HG03439 (cell line): ENCODE measurements around the gene RGPD3.
"Not testable (repeated sequence)": the region's sequence is repeated elsewhere in the genome, so short reads cannot be mapped to it uniquely, and the experiment has no call there.

Experiments used
- ATAC-seq: cut with Tn5 transposase; IDR thresholded peaks from one replicate; pipeline ENCODE4 v1.9.1; 2021; ENCODE audit warnings: mild to moderate bottlenecking, moderate library complexity; ENCODE audit not compliant: unreplicated experiment

RGPD3 gene

DNA sequence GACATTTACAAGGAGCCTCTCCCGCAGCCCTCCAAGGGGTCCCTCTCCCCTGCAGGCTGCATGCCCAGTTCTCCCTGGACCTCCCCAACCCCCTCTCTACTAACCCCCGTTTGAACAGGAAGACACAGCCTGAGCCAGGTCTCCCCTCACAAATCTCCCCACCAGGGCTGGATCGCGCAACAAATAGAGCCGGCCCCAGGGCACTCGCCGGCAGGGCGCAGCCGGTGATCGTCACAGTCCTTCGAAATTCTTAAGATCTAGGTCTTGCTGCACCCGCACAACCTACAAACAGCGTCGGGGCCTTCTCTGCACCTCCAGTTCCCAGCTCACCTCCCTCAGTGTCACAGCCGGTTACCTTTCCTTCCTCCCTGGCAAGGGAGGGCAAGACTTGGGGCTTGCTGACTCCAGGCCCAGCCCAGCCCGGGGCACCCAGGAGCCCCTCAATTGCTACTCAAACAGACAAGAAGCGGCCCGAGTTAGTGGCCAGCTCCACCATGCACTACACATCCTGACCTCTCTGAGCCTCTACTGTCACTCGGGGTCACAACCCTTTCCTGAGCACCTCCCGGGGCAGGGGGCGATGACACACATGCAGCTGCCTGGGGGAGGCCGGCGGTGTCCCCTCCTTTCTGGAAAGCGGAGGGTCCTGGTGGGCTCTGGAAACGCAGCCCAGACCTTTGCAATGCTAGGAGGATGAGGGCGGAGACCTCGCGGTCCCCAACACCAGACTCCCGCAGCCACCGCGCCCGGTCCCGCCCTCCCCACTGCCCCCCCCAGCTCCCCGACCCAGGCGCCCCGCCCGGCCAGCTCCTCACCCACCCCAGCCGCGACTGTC is 18.6 kb upstream of the RGPD3 start, which contains the start of gene CD8B2:
TSS of gene CD8B2 (plus strand) at position 814 of the 835 bp plus-strand sequence. CDS start 63 bp downstream, outside the sequence.
- ATAC-seq, result not testable (repeated sequence)

DNA sequence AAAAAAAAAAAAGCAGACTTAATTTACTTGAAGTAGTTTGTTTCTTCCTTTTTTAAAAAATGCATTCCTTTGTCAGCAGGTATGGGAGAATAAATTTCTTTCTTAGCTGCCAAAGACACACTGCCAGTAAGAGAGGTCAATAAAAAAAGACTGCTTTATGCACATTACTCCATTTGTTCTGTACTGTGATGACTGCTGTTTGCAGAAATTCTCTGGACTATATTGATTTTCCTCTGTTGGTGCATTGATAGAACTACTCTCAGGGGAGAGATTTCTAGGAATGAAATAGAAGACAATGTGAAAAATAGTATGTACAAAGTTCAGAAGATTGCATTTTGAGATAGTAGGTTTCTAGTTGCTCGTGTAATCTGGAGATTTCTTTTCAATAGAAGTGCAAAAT is 11.3 kb upstream of the RGPD3 start:
- not testable (repeated sequence) for ATAC-seq

DNA sequence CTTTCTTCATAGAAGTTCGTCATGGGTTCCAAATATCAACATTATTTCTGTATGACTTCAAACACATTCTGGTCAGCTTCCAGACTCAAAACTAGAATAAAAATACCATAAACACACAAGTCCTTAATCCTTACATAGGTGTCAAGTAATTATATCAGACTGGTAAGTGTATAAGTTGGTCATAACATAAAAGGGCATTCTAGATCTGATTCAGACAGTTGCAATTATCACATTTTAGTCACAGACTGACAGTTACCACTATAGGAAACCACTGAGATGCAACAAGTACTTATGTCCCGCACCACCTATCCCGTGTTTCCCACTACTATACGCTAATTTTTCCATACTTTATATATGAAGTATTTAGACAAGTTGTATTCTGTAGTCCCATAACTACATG is 9.4 kb upstream of the RGPD3 start:
- ATAC-seq, result not testable (repeated sequence)

DNA sequence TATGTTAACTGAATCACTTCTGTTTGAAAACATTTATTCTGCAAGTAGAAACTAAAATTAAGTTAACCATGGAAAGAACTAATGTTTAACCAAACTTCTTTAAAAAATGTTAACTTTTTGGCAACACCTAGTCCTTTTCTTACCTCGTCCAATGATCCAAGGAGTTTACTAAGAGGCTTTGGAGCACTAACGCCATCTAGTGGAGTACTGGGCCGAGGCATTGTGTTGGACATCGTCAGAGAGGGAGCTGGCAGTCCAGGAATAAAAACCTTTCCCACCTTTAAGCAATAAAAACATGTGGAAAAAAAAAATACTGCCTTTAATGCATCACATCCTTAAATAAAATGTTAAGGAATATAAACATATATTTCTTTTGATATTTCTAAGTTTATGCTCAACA is 2.4 kb upstream of the RGPD3 start:
- ATAC-seq, result not testable (repeated sequence)

DNA sequence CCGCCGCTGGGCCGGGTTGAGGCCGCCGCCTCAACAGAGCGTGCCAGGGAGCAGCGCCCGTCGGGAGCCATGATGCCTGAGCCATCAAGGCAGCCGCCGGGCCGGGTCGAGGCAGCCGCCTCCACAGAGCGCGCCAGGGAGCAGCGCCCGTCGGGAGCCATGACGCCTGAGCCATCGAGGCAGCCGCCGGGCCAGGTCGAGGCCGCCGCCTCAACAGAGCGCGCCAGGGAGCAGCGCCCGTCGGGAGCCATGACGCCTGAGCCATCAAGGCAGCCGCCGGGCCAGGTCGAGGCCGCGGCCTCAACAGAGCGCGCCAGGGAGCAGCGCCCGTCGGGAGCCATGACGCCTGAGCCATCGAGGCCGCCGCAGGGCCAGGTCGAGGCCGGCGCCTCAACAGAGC is 697 bp downstream of the RGPD3 start:
- ATAC-seq, result not testable (repeated sequence)

DNA sequence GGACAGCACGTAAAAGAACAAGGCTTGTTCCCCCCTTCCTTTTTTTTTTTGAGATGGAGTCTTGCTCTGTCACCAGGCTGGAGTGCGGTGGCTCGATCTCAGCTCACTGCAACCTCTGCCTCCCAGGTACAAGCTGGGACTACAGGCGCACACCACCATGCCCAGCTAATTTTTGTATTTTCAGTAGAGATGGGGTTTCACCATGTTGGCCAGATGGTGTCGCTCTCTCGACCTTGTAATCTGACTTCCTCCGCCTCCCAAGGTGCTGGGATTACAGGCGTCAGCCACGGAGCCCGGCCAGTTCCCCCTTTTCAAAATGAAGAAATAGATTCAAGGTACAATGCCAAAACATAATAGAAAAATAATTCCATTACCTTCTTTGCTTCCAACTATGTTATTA is 6.3 kb downstream of the RGPD3 start:
- ATAC-seq, result not testable (repeated sequence)

DNA sequence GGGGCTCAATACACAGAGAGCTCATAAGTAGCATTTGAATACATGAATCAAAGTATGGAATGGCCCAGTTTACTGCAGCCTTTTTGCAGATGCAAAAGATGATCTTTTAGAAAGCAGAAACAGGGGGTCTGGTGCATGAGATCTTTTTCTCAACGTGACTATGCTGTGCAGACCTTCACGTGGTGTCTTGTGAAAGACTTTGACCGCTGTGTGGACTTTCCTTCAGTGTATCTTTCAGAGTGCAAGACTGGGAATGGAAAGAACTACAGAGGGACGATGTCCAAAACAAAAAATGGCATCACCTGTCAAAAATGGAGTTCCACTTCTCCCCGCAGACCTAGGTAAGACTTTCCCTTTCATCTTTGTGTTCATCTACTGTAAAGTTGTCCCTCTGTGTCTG is 77.5 kb downstream of the RGPD3 start:
- not testable (repeated sequence) for ATAC-seq

DNA sequence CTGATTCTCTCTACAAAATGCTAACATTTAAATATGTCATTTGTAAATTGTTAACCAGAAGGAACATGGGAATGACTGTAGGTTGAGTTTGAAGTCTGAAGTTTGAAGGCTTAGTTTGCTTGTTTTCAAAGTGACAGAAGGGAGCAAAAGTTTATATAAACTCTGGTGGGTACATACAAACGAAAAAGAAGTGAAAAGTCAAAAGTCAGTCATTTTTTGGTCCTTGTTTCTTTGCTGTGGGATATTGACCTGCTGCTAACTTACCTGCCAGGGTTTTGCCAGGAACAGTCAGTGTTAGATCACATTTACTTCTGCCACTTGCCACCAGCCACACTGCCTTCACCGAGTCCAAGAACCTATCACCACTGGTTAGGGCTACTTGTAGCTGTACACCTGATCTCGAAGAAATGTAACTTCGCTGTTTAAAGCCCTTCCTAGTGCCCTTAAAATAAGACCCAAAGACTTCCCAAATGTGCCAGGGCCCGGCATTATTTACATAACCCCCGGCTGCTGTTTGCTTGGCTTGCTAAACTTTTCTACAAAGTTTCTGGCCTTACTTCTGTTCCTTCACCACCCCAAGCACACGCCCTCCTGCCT is 79.3 kb downstream of the RGPD3 start:
- not testable (repeated sequence) for ATAC-seq

DNA sequence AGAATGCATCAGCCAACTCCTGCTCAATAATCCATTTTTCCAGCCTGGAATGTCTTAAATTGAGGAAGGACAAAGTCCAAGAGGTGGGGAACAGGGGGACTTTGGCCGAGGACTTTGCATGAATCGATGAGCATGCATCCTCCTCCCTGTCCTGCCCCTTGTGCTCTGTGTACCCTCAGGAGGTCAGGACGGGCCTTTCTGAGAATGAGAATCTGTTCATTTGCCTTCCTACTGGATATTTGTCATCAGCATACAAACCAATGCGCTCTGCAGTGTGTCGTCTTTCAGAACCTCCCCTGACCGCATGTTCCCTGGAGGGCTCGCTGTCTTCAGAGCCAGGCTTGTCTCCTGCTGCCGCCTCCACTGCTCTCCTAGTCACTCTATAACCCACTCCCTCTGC is 83.7 kb downstream of the RGPD3 start:
- not testable (repeated sequence) for ATAC-seq

DNA sequence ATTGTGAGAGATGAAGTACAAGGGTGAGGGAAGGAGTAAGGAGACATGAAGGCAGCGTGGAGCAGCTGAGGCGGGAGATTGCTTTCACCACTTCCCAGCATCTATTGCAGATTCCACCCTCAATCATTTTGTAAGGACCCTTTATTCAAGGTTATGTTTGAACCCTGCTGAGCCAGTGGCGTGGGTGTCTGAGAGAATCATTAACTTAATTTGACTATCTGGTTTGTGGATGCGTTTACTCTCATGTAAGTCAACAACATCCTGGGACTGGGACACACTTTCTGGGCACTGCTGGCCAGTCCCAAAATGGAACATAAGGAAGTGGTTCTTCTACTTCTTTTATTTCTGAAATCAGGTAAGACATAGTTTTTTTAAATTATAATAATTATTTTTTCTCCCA is 86.3 kb downstream of the RGPD3 start:
- ATAC-seq, result not testable (repeated sequence)

DNA sequence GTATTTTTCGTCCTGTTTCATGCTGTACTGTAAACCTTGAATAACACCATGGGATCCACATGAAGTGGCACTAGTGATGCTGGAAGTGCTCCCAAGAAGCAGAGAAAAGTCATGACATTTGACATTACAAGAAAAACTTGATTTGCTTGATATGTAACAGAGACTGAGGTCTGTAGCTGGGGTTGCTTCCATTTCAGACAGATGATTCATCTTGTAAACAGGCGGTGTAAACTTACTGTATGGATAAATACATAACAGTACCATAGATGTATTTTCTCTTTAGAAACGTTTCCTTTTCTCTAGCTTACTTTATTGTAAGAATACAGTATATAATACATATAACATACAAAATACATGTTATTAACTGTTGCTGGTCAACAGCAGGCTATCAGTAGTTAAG is 88.6 kb downstream of the RGPD3 start:
- not testable (repeated sequence) for ATAC-seq

DNA sequence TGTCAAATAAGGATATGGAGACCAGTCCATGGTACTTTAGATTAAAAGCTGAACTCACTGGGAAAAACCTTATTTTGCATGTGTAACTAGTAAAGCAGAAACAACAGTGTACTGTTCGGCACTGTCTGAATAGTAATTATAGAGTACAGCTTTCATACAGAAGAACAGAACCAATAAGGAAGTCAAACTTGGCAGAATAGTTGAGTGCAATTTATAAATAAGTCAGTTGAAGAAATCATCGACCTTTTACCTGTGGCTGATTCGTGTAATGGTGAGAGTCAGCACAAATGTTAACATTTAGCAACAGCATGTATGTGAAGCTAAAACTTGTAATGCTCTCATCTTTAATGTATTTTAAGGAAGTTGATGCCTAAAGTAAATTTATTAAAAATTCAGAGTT is 99.0 kb downstream of the RGPD3 start:
- ATAC-seq, result not testable (repeated sequence)

DNA sequence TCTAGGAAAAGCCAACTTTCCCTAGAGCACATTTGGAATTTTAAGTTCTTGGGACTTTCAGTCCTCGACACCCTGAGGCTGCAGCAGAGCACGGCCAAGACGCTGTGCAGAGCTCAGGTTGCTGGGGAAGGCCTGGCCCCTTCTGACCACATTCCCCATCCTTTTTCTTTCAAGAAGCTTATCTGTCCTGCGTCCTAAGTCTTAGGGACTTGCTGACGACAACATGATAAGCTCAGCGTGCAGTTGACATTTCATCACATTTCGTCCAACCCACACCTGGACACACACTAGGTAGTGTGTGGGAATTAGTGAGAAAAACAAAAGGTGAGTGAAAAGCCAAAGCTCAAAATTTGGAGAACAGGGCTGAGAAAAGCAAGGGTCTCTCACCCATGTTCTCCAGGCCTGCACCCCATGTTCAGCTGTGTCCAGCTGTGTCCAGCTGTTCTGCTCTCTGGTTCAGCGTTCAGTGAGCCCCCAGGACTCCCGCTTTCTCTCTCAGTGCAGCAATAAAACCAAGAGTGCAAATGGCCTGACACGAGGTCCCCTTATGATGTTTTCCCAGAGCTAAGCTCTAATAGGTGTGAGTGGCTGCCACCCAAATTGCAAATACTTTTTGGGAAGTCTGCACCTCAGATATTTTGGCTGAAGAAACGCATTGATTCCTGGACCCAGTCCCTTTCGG is 101.9 kb downstream of the RGPD3 start:
- ATAC-seq, result no peak

DNA sequence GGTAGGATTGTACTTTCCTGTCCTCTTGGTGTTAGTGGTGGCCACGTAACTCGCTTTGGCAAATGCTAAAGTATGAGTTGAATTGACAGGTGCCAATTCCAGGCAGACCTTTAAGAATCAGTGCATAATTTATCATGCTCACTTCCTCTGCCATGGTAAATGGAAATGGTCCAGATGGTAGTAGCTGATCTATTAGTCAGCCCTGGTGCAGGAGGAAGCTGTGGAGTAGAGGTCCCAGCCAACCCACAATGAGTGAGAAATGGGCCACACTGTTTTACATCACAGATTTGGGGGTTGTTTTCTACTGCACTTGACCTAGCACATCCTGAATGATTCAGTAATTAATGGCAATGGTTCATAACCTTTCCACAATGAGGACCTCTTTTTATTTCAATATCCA is 104.4 kb downstream of the RGPD3 start:
- no peak for ATAC-seq

DNA sequence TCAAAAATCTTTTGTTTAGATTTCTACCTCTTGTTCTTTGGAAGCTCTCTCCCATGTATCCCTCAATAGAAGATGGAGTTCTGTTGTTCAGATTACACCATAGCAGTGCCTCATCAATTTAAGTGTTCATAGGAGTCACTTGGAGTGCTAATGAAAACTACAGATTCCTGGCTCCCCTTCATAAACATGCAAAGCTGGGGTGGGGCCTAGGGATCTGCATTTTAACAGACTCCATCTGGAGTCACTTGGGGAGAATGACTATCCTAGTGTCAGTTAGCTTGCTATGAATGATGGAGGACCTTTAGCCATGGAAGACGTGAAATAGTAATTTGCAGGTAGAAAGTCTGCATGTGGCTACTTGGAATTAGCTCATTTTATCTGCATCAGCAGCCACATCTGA is 105.4 kb downstream of the RGPD3 start:
- no peak for ATAC-seq

DNA sequence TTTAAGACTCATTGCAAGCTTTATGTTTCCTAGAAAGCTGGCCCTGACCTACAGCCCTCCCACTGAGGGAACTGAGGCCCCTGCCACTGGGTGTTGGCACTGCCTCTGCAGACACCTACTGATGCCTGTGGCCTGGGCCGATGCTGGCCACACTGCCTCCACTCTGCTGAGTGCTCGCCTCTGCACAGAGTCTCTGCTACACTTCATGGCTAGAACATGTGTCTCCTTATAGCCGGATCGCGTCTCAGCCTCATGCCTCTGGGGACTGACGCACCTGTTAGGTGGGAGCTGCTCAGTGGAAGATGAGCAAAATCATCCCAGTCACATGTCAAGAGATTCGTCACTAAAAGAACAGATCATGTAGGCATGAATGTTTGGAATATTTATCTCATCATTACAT is 108.7 kb downstream of the RGPD3 start:
- no peak for ATAC-seq

DNA sequence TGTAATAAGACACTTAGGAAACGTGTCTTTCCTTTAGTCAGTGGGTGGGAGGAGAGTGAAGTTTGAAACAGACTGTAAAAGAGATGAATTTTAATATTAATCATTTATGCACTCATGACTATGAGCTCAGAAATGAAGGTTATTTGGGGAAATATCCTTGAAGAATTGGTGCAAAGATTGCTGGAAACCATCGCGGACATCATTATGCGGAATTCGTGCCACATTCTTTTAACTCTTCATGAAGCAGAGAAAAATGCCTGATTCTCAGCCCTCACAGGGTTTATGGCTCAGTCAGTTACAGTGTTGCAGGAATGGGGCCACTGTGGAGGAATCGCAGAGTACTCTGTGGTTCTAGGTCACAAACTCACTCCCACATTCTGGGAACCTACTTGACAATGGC is 109.7 kb downstream of the RGPD3 start:
- ATAC-seq, result no peak

DNA sequence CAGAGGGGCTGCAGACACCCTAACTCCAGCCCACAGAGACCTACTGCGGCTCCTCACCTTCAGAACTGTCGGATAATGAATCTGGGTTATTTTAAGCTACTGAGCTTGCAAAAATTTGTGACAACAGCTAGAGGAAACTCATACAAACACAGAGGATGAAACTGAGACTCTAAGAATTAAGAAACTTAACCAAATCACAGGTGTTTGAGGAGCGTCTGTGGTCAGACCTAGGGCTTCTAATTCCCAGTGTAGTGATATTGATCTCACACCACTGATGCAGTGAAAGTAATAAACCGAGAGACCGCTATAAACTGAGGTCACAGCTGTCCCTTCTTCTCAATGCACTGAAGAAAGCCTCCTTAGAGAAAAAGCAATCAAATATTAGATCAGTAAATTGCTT is 110.1 kb downstream of the RGPD3 start:
- ATAC-seq, result peak; percentile 86

DNA sequence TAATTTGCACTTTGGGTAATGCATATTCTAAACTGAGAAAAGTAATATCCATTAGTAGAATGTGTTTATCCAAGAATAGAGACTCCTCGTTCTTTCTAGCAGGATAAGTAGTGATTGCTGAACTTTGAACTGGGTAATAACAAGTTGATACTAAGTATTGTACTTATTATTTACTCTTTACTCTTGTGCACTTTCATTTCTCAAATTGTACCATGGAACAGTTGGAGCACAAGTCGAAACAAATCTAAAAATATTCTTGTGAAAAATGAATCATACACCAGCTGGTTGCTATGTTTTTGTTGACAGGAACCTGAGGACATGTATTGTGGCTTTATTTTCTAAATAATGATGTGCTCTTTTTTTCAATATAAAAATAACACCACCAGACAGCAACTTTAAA is 111.9 kb downstream of the RGPD3 start:
- no peak for ATAC-seq

DNA sequence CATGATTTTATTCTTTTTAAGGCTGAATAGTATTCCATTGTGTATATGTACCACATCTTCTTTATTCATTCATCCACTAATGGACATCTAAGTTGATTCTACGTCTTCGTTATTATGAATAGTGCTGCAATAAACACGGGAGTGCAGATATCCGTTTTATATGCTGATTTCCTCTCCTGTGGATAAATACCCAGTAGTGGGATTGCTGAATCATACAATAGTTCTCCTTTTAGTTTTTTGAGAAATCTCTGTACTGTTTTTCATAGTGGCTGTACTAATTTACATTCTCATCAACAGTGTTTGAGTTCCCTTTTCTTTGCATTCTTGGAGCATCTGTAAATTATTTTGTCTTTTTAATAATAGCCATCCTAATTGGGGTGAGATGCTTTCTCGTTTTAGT is 114.5 kb downstream of the RGPD3 start:
- no peak for ATAC-seq

DNA sequence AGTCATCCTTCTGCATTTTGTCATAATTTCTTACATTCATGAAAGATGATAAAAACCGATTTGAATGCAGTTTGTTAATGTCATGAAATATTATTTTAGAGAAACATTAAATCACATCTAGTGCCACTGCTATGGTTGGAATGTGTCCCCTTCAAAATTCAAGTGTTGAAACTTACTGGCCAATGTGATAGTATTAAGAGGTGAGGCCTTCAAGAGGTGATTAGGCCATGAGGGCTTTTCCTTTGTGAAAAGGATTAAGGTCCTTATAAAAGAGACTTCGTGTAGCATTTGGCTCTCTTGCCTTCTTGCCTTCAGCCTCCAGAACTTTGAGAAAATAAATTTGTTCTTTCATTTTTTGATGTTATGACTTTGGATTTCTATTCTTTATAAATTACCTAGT is 117.2 kb downstream of the RGPD3 start:
- ATAC-seq, result no peak

DNA sequence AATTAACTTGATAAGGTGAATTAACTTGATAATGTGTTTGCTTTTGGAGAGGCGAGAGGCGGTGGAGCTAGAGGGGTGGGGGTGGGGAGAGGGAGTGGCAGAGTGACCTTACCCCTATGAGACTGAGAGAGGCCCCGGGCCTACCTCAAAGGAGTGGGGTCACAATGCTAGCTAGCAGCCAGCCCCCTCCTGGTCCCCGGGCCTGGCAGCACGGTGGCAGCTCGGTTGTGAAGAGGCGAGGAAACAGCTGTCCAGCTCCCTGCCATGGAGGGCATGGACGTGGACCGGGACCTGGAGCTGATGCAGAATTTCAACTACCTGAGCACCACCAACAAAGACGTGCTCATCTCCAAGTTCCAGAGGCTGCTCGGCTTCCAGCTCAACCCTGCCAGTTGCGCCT is 123.9 kb downstream of the RGPD3 start:
- no peak for ATAC-seq
